Loucy (cell line): Measurements from ENCODE around the gene PANK1.
A peak's percentile ranks its signal among the peaks of the same experiment; 100 is the strongest.

Source experiments
- H2AFZ ChIP-seq: fragments of 200-600 bp; sonication (generic); 2 replicates; pipeline ENCODE4 v1.6.0; 2016; ENCODE audit warnings: antibody characterized with exemption, mild to moderate bottlenecking, low read length, moderate library complexity
- H3F3A ChIP-seq: fragments of 200-600 bp; 2 replicates; pipeline ENCODE4 v1.6.0; 2016; ENCODE audit warnings: antibody characterized with exemption, low read depth, mild to moderate bottlenecking
- H3K27me3 ChIP-seq: fragments of 200-600 bp; sonication (generic); 2 replicates; pipeline ENCODE4 v1.6.1; 2014; ENCODE audit warnings: low read length, mild to moderate bottlenecking; ENCODE audit not compliant: insufficient read depth, poor library complexity, severe bottlenecking
- H3K36me3 ChIP-seq: fragments of 200-600 bp; sonication (generic); 2 replicates; pipeline ENCODE4 v1.6.1; 2016; ENCODE audit warnings: low read length; ENCODE audit not compliant: insufficient read depth
- H3K4me1 ChIP-seq: fragments of 200-600 bp; sonication (generic); 2 replicates; pipeline ENCODE4 v1.5.1; 2014; ENCODE audit warnings: low read length, mild to moderate bottlenecking; ENCODE audit not compliant: insufficient read depth, poor library complexity, severe bottlenecking
- H3K4me2 ChIP-seq: fragments of 200-600 bp; sonication (generic); 2 replicates; pipeline ENCODE4 v1.6.0; 2014; ENCODE audit warnings: antibody characterized with exemption, low read length, low read depth, mild to moderate bottlenecking; ENCODE audit not compliant: poor library complexity, severe bottlenecking
- H3K4me3 ChIP-seq: fragments of 200-600 bp; sonication (generic); 2 replicates; pipeline ENCODE4 v1.5.1; 2014; ENCODE audit warnings: low read length, mild to moderate bottlenecking, mixed read lengths; ENCODE audit not compliant: poor library complexity, severe bottlenecking
- H3K79me2 ChIP-seq: fragments of 200-600 bp; sonication (generic); 2 replicates; pipeline ENCODE4 v1.6.1; 2014; ENCODE audit warnings: low read length; ENCODE audit not compliant: insufficient read depth
- H3K9ac ChIP-seq: fragments of 200-600 bp; sonication (generic); 2 replicates; pipeline ENCODE4 v1.6.0; 2014; ENCODE audit warnings: mild to moderate bottlenecking, low read depth, low read length, moderate library complexity; ENCODE audit not compliant: poor library complexity, severe bottlenecking
- H3K9me2 ChIP-seq: fragments of 200-600 bp; sonication (generic); replicated peaks from 2 replicates; pipeline ENCODE4 v1.6.1; 2016; ENCODE audit warnings: low read depth, low read length, mixed read lengths
- H3K9me3 ChIP-seq: fragments of 200-600 bp; sonication (generic); 2 replicates; pipeline ENCODE4 v1.6.1; 2014; ENCODE audit warnings: mild to moderate bottlenecking, antibody characterized with exemption, low read length, low read depth; ENCODE audit not compliant: insufficient read depth
- H4K20me1 ChIP-seq: fragments of 200-600 bp; sonication (generic); 2 replicates; pipeline ENCODE4 v1.6.0; 2014; ENCODE audit warnings: antibody characterized with exemption, low read length, mild to moderate bottlenecking; ENCODE audit not compliant: insufficient read depth, poor library complexity, severe bottlenecking
- EZH2phosphoT487 ChIP-seq: fragments of 200-600 bp; IDR thresholded peaks from 2 replicates; pipeline ENCODE4 v1.6.1; 2018; ENCODE audit warnings: antibody characterized with exemption, mild to moderate bottlenecking, moderate library complexity, borderline replicate concordance
- TF ChIP-seq, protein P1 (sequence below): fragments of 200-600 bp; sonication (generic); conservative IDR thresholded peaks from 2 replicates; pipeline ENCODE4 v1.5.1; 2014; ENCODE audit warnings: mild to moderate bottlenecking, antibody characterized with exemption, low read length

Gene PANK1

DNA sequence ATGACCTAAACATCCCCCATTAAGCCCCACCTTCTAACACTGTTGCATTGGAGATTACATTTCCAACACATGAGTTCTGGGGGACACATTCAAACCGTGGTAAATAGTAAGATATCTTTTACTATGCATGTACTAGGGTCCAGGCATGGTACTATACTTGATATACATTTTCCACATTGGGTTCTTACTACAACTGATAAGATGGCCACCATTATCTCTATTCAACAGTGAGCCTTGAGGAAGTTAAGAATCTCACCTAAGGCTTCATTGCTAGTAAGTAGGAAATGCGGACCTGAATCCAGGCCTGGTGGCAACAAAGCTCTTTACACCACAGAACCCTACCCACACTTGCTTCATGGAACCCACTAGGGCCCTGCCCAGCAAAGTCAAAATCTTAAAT is 5.7 kb downstream of the PANK1 start:
- peak overlapping the region; percentile 44 for H3K4me3 ChIP-seq
- H4K20me1 ChIP-seq: peaks cover 21% of the 10 kb centered on the region
- no peaks in the 10 kb centered on the region for H3K9me2 ChIP-seq
- no peaks in the 10 kb centered on the region for H3K27me3 ChIP-seq
- peaks cover 5% of the 10 kb centered on the region; the same call in 1 of the 2 replicates for H3K36me3 ChIP-seq
- peaks cover 77% of the 10 kb centered on the region for H3K79me2 ChIP-seq
- no peak overlapping the region for H2AFZ ChIP-seq
- H3K9me3 ChIP-seq: no peaks in the 10 kb centered on the region
- no peaks in the 10 kb centered on the region for H3F3A ChIP-seq
- H3K4me2 ChIP-seq: peak overlapping the region; percentile 48
- no peak overlapping the region for H3K9ac ChIP-seq
- H3K4me1 ChIP-seq: peaks cover 39% of the 10 kb centered on the region
- no peak for TF ChIP-seq EZH2phosphoT487
- TF ChIP-seq, protein P1, sequence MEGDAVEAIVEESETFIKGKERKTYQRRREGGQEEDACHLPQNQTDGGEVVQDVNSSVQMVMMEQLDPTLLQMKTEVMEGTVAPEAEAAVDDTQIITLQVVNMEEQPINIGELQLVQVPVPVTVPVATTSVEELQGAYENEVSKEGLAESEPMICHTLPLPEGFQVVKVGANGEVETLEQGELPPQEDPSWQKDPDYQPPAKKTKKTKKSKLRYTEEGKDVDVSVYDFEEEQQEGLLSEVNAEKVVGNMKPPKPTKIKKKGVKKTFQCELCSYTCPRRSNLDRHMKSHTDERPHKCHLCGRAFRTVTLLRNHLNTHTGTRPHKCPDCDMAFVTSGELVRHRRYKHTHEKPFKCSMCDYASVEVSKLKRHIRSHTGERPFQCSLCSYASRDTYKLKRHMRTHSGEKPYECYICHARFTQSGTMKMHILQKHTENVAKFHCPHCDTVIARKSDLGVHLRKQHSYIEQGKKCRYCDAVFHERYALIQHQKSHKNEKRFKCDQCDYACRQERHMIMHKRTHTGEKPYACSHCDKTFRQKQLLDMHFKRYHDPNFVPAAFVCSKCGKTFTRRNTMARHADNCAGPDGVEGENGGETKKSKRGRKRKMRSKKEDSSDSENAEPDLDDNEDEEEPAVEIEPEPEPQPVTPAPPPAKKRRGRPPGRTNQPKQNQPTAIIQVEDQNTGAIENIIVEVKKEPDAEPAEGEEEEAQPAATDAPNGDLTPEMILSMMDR: no peak

DNA sequence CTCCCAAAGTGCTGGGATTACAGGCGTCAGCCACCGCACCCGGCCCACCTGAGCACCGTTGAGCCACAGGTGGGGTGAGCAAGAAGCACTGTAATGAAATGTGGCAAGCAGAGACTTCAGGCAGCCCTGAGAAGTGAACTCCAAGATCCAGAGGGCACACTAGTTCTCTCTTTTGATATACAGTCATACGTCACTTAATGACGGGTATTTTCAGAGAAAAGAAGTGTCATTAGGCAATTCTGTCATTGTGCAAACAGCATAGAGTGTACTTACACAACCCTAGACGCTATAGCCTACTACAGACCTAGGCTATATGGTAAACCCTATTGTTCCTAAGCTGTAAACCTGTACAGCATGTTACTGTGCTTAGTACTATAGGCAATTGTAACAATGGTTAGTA is 7.9 kb downstream of the PANK1 start:
- TF ChIP-seq, protein P1: no peak
- no peak for TF ChIP-seq EZH2phosphoT487
- Histone ChIP-seq H3K36me3 (peaks cover 15% of the 10 kb centered on the region; the same call in 1 of the 2 replicates), H3K9ac (no peak overlapping the region), H2AFZ (no peak overlapping the region), H3K9me3 (no peaks in the 10 kb centered on the region), H3K79me2 (peaks cover 65% of the 10 kb centered on the region), H3K27me3 (no peaks in the 10 kb centered on the region), H3K4me2 (no peak overlapping the region), H3K4me3 (no peak overlapping the region), H4K20me1 (peaks cover 11% of the 10 kb centered on the region), H3F3A (no peaks in the 10 kb centered on the region), H3K4me1 (peaks cover 24% of the 10 kb centered on the region), H3K9me2 (no peaks in the 10 kb centered on the region)

DNA sequence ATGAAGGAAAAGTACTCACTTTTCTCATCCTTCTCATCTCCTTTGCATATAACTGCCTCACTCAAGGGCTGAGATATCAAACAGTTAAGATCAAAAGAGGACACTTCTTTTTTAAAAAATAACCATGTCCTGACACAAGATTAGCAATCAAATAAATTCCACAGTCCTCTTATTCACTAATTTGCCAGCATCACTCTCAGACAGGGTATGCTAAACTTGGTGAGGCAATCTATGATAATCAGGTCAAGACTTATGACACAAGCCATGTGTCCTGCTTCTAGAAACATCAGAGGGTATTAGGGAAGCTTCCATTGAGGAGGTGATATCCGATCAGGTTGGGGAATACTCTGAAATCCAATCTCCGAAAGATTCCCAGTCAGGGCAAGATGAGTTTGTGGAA is 10.4 kb downstream of the PANK1 start:
- no peaks in the 10 kb centered on the region for H3K9me2 ChIP-seq
- peaks cover 15% of the 10 kb centered on the region; the same call in 1 of the 2 replicates for H3K36me3 ChIP-seq
- H2AFZ ChIP-seq: no peak overlapping the region
- no peaks in the 10 kb centered on the region for H4K20me1 ChIP-seq
- H3K4me3 ChIP-seq: no peak overlapping the region
- H3K4me1 ChIP-seq: peaks cover 5% of the 10 kb centered on the region
- TF ChIP-seq EZH2phosphoT487: no peak
- TF ChIP-seq, protein P1: no peak
- H3K27me3 ChIP-seq: no peaks in the 10 kb centered on the region
- no peak overlapping the region for H3K4me2 ChIP-seq
- peaks cover 61% of the 10 kb centered on the region for H3K79me2 ChIP-seq
- no peaks in the 10 kb centered on the region for H3F3A ChIP-seq
- H3K9me3 ChIP-seq: no peaks in the 10 kb centered on the region
- no peak overlapping the region for H3K9ac ChIP-seq
